GM10266 (cell line): ENCODE results near the gene PIGR.

Experiments
- DNase-seq: peaks from one replicate; pipeline ENCODE4 v3.0.0; 2012; ENCODE audit errors: extremely low spot score
- TF ChIP-seq, protein P1 (sequence below): IDR thresholded peaks from 2 replicates; pipeline ENCODE4 v1.5.1; 2012; ENCODE audit warnings: mild to moderate bottlenecking, low read depth; ENCODE audit not compliant: control insufficient read depth, insufficient read depth; ENCODE audit errors: missing control alignments

PIGR gene

DNA sequence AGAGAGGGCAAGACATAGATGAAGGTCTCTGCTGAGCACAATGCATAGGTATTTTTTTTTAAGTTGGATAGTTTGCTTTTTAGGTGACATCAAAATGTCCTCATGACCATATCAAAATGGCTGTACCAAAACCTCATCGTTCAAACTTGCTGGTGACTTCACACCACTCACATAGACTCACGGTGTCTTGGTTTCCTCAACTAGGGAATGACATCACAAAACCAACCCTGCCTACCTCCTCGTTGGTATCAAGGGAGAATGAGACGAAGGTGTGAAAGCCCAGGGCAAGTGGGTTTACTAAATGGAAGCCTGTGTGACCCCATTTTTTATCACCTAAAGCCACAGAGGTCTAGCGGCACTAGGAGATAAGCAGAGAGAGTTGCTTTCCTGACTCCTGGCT is 1.6 kb downstream of the PIGR start:
- TF ChIP-seq, protein P1, sequence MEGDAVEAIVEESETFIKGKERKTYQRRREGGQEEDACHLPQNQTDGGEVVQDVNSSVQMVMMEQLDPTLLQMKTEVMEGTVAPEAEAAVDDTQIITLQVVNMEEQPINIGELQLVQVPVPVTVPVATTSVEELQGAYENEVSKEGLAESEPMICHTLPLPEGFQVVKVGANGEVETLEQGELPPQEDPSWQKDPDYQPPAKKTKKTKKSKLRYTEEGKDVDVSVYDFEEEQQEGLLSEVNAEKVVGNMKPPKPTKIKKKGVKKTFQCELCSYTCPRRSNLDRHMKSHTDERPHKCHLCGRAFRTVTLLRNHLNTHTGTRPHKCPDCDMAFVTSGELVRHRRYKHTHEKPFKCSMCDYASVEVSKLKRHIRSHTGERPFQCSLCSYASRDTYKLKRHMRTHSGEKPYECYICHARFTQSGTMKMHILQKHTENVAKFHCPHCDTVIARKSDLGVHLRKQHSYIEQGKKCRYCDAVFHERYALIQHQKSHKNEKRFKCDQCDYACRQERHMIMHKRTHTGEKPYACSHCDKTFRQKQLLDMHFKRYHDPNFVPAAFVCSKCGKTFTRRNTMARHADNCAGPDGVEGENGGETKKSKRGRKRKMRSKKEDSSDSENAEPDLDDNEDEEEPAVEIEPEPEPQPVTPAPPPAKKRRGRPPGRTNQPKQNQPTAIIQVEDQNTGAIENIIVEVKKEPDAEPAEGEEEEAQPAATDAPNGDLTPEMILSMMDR: no peak
- no peak for DNase-seq

DNA sequence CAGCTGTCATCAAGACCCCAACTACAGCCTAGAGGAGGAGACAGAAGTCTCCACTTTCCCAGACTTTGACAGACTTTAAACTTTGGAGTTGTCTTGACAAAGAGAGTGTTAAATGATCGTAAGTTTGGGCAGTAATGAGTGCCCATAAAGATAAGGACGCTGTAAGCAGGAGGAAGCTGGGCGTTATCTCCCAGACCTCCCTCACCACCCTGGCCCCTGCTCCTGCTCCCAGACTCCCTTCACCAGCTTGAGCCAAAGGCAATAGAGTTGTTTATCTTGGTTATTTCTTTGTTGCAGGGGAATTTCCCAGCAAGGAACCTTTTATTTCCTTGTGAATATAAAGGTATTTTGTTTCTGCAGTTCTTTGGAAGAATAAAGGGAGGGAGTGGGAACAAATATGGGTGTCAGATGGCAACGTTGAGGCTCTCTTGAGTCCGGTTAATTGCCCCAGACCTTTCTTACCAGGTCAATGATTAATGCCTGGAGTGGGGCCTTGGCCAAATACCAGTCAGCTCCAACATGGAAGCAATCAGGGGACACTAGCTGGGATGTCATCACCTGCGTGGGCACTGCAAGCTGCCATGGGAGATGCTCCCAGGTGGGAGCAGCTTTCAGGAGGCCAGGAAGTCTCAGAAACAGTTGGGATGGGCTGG is 4.4 kb downstream of the PIGR start:
- TF ChIP-seq, protein P1: no peak
- no peak for DNase-seq

DNA sequence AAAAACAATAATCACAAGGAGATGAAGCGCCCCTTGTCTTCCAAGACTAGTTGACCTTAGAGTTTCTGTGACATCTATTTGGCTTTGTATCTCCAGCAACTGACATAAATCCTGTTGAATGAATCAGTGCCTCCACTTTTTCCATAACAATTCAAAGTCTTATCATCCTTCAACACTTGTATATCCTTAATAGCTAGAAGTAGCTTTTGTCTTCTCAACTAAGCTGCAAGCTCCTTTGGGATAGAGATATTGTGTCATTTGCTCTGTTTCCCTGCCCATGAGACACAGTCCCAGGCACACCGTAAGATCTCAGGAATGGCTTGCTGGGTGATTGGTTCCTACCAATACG is 5.7 kb downstream of the PIGR start:
- no peak for DNase-seq
- TF ChIP-seq, protein P1: no peak

DNA sequence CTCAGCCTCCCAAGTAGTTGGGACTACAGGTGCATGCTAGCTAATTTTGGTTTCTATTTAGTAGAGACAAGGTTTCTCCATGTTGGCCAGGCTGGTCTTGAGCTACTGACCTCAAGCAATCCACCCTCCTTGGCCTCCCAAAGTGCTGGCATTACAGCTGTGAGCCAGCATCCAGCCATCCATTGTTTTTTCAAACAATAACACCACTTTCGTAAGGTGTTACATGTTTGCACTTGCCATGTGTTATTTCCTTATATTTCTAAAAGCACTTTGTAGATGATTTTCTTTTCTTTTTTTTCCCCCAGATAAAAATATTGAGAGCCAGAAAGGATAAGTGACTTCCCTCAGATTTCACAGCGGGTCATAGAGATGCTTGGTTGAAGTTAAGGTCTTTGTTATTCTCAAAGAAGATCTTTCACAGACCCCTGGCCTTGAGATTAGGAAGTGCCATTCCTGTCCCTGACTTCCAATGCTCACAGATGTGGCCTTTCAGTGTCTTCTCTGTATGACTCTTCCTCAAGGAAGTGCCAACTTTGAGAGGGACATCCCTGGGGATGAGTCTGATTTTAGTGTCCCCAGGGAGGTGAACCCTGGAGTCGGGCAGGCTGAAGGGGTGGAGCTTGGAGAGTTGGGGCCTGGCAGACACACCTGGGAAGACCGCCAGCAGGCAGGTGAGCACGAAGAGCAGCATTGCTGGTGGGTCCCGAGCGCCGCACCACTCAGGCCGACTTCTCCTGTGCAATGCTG is 6.3 kb downstream of the PIGR start:
- no peak for DNase-seq

DNA sequence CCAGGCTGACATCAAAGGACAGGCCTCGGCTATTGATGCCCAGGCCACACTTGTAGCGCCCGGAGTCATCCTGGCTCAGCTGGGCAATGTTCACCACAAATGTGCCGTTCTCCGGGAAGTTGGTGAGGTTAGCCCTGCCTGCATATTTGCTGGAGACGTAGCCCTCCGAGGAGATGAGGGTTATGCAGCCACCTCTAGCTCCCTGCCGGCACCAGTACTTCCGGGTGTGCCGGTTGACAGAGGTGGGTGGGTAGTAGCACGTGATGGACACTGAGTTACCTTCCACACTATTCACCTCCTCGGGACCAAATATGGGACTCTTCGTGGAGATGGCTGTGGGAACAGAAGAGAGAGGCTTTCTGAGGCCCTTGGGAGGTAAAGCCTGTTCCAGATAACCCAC is 7.1 kb downstream of the PIGR start:
- TF ChIP-seq, protein P1: no peak

More for the DNA sequence above, 6.3 kb downstream of the PIGR start:
- TF ChIP-seq, protein P1: no peak

DNA sequence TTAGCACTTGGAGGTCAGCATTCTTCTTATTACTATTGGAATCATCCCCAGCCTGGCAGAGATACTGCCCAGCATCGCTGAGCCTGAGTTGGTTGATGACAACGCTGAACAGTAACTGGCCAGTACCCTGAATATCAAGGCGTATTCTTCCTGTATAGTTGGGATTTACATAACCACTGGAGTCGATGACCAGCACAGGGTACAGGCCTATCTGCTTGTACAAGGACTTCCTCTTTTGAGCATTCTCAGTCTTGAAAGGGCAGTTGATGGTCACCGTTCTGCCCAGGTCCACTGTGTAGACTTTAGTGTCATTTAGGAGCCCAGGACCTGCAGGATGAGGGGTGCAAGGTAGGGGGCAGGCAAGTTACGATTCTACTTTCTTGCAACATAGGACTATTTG is 8.8 kb downstream of the PIGR start:
- no peak for DNase-seq
- TF ChIP-seq, protein P1: no peak

More for the DNA sequence above, 7.1 kb downstream of the PIGR start:
- no peak for DNase-seq

DNA sequence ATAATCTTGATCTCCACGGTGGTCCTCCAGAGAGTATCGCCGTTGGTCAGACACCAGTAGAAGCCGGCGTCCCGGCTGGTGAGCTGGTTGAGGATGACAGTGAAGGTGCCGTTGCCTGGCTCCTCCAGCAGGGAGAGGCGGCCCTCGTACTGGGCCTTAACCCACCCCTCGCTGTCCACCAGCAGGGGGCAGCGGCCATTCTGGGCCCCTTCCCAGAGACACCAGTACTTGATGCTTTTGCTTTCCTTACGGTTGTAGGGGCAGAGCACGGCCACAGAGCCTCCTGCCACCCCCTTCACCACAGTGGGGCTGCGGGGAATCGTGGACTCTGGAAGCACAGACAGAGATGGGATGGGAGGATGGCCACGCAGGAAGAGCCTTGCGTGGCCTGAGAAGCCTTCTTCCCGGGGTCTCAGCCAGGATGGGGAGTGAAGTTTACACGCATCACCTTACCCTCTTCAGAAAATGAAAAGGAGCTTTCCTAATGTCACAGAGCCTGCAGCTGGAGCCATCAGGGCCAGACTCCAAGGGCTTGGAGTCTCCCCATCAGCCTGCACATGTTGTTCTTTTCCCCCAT is 10.7 kb downstream of the PIGR start:
- peak; percentile 58 for DNase-seq
- TF ChIP-seq, protein P1: peak; percentile 77
